Measurements from ENCODE around the gene KIF2C.
"Not testable (repeated sequence)": the region's sequence is repeated elsewhere in the genome, so short reads cannot be mapped to it uniquely, and the experiment has no call there.

The KIF2C gene

GRCh38 chr1:44812822-44813543 is 73.3 kb downstream of the KIF2C start:
- DNase-seq (ENCODE audit: low spot score), result no peak

GRCh38 chr1:44815926-44816325 is 76.3 kb downstream of the KIF2C start:
- not testable (repeated sequence) for DNase-seq (ENCODE audit: low spot score)

- no peak for DNase-seq (ENCODE audit: low spot score)
These were observed 77.7 kb downstream of the KIF2C start for GRCh38 chr1:44817307-44817706.
